Measurements from ENCODE around the gene SNRK. TPM values are rescaled to one million over a fixed set of nuclear protein-coding genes. Genes with fewer than 3 reads are reported as not detected.

Gene SNRK
- total RNA-seq, 2 donors from 2014 or later = 41.9 to 45.4 TPM

DNA sequence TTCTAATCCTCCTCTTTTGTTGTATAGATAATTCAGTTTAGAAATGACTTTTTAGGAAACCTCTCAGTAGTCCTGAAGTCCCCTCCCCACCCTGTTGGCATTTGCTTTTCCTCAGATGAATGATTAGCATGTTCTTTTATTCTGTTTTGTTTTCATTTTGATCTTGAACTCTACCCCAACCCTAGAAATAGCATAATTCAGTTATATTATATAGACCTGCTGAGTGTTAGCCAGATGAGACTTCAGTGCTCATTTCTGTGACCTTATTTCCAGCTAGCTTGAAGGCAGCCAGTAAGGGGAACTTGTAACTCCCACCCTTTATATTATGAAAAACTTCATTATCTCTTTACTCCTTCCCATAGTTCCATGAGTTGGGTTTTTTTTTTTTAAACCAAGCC, 41.2 kb downstream of the SNRK start:
- H3K4me3 Mint-ChIP-seq = peak overlapping the region; percentile 55
- DNase-seq (ENCODE audit: low spot score) (no peak), ATAC-seq (no peak)
- no peaks in the 10 kb centered on the region for H3K27me3 Mint-ChIP-seq
- H3K4me1 Mint-ChIP-seq (ENCODE audit: low read depth in 2 of 2) = peaks cover 42 to 63% of the 10 kb centered on the region in 2 donors
- H3K27ac Mint-ChIP-seq = peak overlapping the region; percentile 76 to 85
- H3K9me3 Mint-ChIP-seq = no peaks in the 10 kb centered on the region
- no peaks in the 10 kb centered on the region for H3K36me3 Mint-ChIP-seq

DNA sequence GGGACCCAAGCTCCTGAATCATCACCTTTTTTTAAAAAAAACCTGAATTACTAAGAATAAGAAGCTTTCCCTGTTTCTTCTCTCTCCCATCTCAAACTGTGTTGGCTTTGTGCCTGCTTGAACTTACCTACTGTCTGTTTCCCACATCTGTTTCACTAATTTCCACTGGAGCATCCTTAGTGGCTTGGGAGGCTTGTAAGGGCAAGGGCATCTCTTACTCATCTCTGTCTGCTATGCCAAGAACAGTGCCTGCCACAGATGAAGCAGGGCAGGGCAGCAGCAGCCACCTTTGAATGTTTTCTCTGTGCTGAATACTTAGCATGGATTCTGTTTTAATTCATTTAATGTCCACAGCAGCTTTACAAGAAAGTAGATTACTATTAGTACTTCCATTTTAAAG, 42.3 kb downstream of the SNRK start:
- Mint-ChIP-seq H3K27me3 (no peaks in the 10 kb centered on the region), H3K27ac (peak overlapping the region; percentile 76 to 86), H3K36me3 (no peaks in the 10 kb centered on the region), H3K4me3 (peak overlapping the region; percentile 35), H3K4me1 (ENCODE audit: low read depth in 2 of 2) (peaks cover 42 to 63% of the 10 kb centered on the region in 2 donors), H3K9me3 (no peaks in the 10 kb centered on the region)
- no peak for DNase-seq (ENCODE audit: low spot score)
- ATAC-seq = no peak

DNA sequence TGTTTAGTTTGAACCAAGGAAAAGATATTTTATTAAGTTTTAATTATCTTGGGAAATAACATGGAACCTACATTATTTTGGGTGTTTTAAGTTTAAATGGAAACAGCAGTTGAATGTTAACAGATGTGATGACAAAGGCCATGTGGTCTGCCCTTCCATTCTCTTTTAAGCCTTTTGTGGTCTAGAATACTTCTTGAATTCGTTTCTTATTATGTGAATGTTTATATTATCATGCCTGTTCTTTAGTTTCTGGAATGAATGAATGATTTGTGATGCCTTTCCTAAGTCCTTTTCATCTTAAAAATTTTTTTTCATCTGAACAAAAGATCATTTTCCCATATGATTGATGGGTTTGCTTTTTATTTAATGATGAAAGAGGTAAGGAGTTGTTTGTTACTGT, 44.6 kb downstream of the SNRK start:
- no peak for DNase-seq (ENCODE audit: low spot score)
- H3K36me3 Mint-ChIP-seq = peaks cover 13% of the 10 kb centered on the region
- no peak for ATAC-seq
- H3K27me3 Mint-ChIP-seq = no peaks in the 10 kb centered on the region
- peak overlapping the region in 1 of 2 donors; percentile 61 for H3K27ac Mint-ChIP-seq
- H3K4me3 Mint-ChIP-seq = no peak overlapping the region
- peaks cover 40 to 55% of the 10 kb centered on the region in 2 donors for H3K4me1 Mint-ChIP-seq (ENCODE audit: low read depth in 2 of 2)
- peaks cover 9% of the 10 kb centered on the region for H3K9me3 Mint-ChIP-seq

DNA sequence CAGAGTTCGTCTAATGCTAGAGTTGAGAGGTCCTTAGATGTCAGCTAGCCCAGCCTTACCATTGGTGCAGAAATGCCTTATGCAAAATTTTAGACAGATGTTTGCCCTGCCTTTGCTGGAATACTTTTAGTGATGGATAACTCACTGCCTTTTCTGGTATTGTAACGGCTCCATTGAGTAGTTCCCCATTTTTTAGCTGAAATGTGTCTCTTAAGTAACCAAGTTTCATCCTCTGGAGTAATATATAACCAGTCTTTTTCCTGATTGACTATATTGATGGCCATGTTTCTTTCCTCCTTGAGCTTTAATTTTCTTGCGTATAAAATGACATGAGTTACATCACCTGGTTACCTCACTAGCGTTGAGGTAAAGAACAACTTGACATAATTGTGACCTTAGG, 45.0 kb downstream of the SNRK start:
- Mint-ChIP-seq H3K36me3 (peaks cover 17% of the 10 kb centered on the region), H3K4me3 (no peak overlapping the region), H3K9me3 (peaks cover 13% of the 10 kb centered on the region), H3K27me3 (no peaks in the 10 kb centered on the region), H3K27ac (peak overlapping the region in 1 of 2 donors; percentile 61), H3K4me1 (ENCODE audit: low read depth in 2 of 2) (peaks cover 40 to 51% of the 10 kb centered on the region in 2 donors)
- DNase-seq (ENCODE audit: low spot score) (no peak), ATAC-seq (no peak)

DNA sequence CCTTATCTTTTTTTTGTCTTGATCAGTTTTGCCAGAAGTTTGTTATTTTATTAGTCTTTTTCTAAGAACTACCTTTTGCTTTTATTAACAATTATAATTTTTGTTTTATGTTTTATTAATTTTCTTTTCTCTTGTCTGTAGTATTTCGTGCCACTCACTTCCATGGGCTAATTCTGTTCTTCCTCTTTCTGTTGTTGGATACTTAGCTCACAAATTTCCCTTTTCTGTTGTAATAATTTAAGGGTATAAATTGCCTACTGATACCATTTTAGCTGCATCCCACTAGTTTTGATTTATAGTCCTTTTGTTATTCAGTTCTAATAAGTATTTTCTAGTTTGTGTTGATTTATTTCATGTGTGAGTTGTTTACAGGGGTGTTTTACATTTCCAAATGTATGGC, 48.6 kb downstream of the SNRK start:
- Mint-ChIP-seq H3K9me3 (peaks cover 18% of the 10 kb centered on the region), H3K27me3 (no peaks in the 10 kb centered on the region), H3K27ac (peak overlapping the region in 1 of 2 donors; percentile 61), H3K4me1 (ENCODE audit: low read depth in 2 of 2) (peaks cover 18 to 22% of the 10 kb centered on the region in 2 donors), H3K36me3 (peaks cover 41% of the 10 kb centered on the region), H3K4me3 (no peak overlapping the region)
- ATAC-seq = no peak
- no peak for DNase-seq (ENCODE audit: low spot score)

DNA sequence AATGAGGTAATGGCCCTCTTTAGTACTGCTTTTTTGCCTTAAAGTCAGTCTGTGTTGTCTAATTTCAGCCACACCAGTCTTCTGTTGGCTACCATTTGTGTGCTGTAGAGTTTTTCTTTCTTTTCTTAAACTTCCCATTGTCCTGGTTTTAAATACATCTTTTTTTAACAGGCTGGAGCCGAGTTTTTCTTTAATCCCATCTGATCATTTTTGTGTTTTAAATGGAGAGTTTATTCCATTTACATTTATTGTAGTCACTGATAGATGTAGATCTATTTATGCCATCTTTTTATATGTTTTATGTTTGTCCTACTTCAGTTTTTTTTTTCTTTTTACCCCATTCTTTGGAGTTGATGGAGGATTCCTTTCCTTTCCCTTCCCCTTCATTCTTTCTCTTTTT, 49.5 kb downstream of the SNRK start:
- peaks cover 46% of the 10 kb centered on the region for H3K36me3 Mint-ChIP-seq
- H3K9me3 Mint-ChIP-seq = peaks cover 18% of the 10 kb centered on the region
- DNase-seq (ENCODE audit: low spot score) (no peak), ATAC-seq (no peak)
- H3K4me3 Mint-ChIP-seq = no peak overlapping the region
- peak overlapping the region in 1 of 2 donors; percentile 61 for H3K27ac Mint-ChIP-seq
- H3K4me1 Mint-ChIP-seq (ENCODE audit: low read depth in 2 of 2) = peaks cover 16 to 20% of the 10 kb centered on the region in 2 donors
- no peaks in the 10 kb centered on the region for H3K27me3 Mint-ChIP-seq

DNA sequence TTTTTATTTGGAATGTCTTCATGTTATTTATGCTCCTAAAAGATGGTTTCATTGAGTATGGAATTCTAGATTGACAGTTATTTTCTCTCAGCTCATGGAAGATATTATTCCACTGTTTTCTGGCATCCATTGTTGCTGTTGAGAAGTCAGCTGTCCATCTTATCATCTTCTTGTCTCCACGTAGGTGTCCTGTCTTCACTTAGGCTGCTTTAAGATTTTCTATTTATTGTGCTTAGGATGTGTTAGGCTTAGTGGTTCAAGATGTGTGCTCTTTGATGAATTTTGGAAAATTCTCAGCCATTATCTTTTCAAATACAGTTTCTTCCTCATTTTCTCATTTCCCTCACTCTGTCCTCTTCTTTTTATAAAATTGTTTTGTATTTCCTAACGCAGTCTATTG, 52.0 kb downstream of the SNRK start:
- DNase-seq (ENCODE audit: low spot score) (no peak), ATAC-seq (no peak)
- peaks cover 52% of the 10 kb centered on the region for H3K36me3 Mint-ChIP-seq
- H3K4me3 Mint-ChIP-seq = no peak overlapping the region
- H3K9me3 Mint-ChIP-seq = peaks cover 18% of the 10 kb centered on the region
- H3K27ac Mint-ChIP-seq = no peak overlapping the region
- no peaks in the 10 kb centered on the region for H3K27me3 Mint-ChIP-seq
- peaks cover 8 to 17% of the 10 kb centered on the region in 2 donors for H3K4me1 Mint-ChIP-seq (ENCODE audit: low read depth in 2 of 2)

DNA sequence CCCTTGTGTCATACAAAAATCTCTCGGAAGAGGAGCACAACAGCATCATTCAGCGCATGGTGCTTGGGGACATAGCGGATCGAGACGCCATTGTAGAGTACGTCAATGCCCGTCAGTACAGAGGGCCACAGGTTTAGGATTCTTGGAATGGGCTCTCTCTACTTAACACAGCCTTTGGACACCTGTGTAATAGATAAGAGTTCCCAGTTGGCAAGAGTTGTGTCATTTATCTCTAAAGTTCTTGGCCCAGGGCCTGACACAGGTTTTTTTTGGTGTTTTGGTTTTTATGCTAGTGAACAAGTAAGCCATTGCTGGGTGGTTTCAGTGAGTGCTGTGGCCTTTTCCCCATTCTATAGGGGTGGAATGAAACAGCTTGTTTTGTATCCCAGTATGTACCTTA, 54.1 kb downstream of the SNRK start:
- H3K27ac Mint-ChIP-seq = no peak overlapping the region
- H3K27me3 Mint-ChIP-seq = no peaks in the 10 kb centered on the region
- peaks cover 45% of the 10 kb centered on the region for H3K36me3 Mint-ChIP-seq
- ATAC-seq (no peak), DNase-seq (ENCODE audit: low spot score) (no peak)
- H3K4me3 Mint-ChIP-seq = no peak overlapping the region
- peaks cover 14% of the 10 kb centered on the region for H3K9me3 Mint-ChIP-seq
- peaks cover 17 to 18% of the 10 kb centered on the region in 2 donors for H3K4me1 Mint-ChIP-seq (ENCODE audit: low read depth in 2 of 2)

DNA sequence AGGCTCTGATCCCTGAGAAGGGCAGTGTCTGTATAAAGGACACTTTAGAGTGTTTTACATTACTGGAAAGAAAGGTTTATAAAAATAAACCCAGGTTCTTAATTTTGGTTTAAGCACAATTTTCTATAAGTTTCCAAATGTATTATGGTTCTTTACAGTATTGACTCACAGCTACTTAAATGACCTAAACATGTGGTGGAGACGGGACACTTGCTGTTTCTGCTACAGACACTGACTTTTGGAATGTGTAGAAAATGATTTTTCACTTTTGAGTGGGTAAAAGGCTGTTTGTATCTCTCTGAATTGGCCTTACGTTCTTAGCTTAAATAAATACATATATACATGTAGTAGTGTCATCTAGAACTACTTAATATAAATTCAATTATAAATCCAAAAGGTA, 55.4 kb downstream of the SNRK start:
- peak in 1 of 2 donors; percentile 49 for ATAC-seq
- Mint-ChIP-seq H3K9me3 (peaks cover 3% of the 10 kb centered on the region), H3K27ac (peak overlapping the region; percentile 27 to 49), H3K36me3 (peaks cover 31% of the 10 kb centered on the region), H3K4me1 (ENCODE audit: low read depth in 2 of 2) (peaks cover 21 to 31% of the 10 kb centered on the region in 2 donors), H3K4me3 (no peak overlapping the region), H3K27me3 (no peaks in the 10 kb centered on the region)
- no peak for DNase-seq (ENCODE audit: low spot score)

DNA sequence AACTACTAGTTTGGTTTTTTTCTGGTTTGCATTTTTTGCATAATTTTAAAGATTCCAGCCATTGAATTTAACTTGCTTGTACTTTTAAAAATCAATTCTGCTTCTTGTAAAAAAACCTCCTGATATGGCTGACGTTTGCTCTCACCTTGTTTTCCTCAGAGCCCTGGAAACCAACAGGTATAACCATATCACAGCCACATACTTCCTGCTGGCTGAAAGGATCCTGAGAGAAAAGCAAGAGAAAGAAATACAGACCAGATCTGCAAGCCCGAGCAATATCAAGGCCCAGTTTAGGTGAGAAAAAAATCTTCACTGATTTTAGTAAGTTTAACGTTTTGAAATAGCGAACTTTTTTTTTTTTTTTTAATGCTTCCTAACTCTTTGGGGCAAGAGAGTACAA, 56.8 kb downstream of the SNRK start:
- DNase-seq (ENCODE audit: low spot score) (no peak), ATAC-seq (no peak)
- Mint-ChIP-seq H3K27ac (peak overlapping the region; percentile 18 to 63), H3K36me3 (peaks cover 33% of the 10 kb centered on the region), H3K9me3 (no peaks in the 10 kb centered on the region), H3K4me1 (ENCODE audit: low read depth in 2 of 2) (peaks cover 31 to 45% of the 10 kb centered on the region in 2 donors), H3K4me3 (no peak overlapping the region), H3K27me3 (no peaks in the 10 kb centered on the region)

DNA sequence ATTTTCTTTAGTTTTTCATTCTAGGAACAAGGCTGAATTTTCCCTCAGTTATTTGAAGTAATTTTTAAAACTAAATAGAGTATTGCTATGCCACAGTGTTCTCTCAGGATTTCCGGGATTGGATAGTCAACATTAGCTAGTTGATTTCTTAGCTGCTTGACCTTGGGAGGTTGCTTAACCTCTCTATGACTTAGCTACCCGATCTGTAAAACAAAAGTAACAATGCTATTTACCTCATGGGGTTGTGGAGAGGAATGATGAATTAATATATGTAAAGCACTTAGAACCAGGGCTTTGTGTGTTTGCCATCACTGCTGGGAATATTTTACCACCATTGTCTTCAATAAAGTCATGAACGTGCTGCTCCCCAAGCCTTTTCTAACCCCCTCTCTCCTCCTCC, 57.5 kb downstream of the SNRK start:
- Mint-ChIP-seq H3K36me3 (peaks cover 28% of the 10 kb centered on the region), H3K27ac (peak overlapping the region; percentile 18 to 63), H3K4me3 (no peak overlapping the region), H3K27me3 (no peaks in the 10 kb centered on the region), H3K9me3 (no peaks in the 10 kb centered on the region), H3K4me1 (ENCODE audit: low read depth in 2 of 2) (peaks cover 32 to 51% of the 10 kb centered on the region in 2 donors)
- DNase-seq (ENCODE audit: low spot score) (no peak), ATAC-seq (no peak)

DNA sequence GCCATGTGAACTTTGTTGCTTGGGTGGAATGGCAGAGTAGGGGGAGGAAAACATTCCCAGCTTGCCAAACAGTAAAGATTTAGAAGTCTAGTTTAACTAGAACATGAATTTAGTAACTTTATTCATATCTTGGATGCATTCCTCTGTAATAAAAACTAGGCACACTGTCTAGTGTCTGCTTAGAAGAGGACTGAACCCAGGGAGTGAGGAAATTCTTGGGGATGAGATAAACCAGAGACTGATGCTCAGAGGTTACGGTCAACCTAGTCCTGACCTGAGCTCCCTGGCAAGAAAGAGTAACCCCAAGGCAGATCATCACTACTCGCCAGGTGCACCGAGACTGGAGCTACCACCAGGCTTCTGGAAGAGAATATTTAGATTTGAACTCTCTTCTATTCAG, 58.2 kb downstream of the SNRK start:
- ATAC-seq = no peak
- Mint-ChIP-seq H3K36me3 (peaks cover 31% of the 10 kb centered on the region), H3K4me3 (peak overlapping the region; percentile 30), H3K27me3 (no peaks in the 10 kb centered on the region), H3K4me1 (ENCODE audit: low read depth in 2 of 2) (peaks cover 37 to 58% of the 10 kb centered on the region in 2 donors), H3K27ac (peak overlapping the region; percentile 63 to 88), H3K9me3 (no peaks in the 10 kb centered on the region)
- DNase-seq (ENCODE audit: low spot score) = no peak

DNA sequence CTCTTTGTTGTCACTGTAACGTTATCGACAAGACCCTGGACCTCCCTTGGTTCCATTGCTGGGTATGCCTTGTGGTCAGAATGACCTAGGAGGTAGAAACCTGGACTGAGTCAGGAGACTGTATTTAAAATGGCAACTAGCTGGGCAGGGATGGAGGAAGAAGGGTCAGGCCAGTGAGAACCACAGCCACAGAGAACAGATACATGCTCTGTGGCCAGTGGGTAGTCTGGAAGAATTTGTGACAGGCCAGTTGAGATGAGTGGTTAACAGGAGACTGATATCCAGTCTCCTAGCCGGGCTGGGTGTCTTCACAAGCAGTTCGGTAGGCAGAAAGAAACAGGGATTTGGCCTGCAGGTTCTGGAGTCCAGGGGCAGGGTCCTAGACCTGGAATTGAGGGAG, 58.9 kb downstream of the SNRK start:
- H3K4me1 Mint-ChIP-seq (ENCODE audit: low read depth in 2 of 2) = peaks cover 37 to 61% of the 10 kb centered on the region in 2 donors
- no peaks in the 10 kb centered on the region for H3K27me3 Mint-ChIP-seq
- H3K36me3 Mint-ChIP-seq = peaks cover 26% of the 10 kb centered on the region
- peak overlapping the region; percentile 82 for H3K4me3 Mint-ChIP-seq
- DNase-seq (ENCODE audit: low spot score) (no peak), ATAC-seq (no peak)
- H3K9me3 Mint-ChIP-seq = no peaks in the 10 kb centered on the region
- peak overlapping the region; percentile 88 to 91 for H3K27ac Mint-ChIP-seq

DNA sequence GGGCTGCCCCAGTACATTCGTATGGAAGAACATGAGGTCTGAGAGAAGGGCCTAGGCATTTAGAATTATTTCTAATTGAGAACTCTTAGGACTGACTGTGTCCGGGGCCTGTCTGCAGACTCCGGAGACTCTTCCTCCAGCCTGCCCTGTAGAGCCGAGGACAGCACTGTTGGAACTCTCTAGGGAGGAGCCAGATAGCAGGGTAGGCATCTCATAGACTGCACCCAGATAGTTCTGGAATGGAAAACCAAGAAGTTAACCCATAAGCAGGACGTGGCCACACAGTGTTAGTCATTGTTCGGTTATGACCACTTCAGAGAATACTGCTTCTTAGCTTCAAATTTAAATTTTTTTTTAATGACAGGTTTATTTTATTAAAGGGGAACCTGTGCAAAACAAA, 59.5 kb downstream of the SNRK start:
- ATAC-seq (peak; percentile 69 to 82), DNase-seq (ENCODE audit: low spot score) (no peak)
- H3K27ac Mint-ChIP-seq = peak overlapping the region; percentile 88 to 91
- peak overlapping the region; percentile 82 for H3K4me3 Mint-ChIP-seq
- peaks cover 24% of the 10 kb centered on the region for H3K36me3 Mint-ChIP-seq
- no peaks in the 10 kb centered on the region for H3K27me3 Mint-ChIP-seq
- H3K9me3 Mint-ChIP-seq = no peaks in the 10 kb centered on the region
- H3K4me1 Mint-ChIP-seq (ENCODE audit: low read depth in 2 of 2) = peaks cover 34 to 61% of the 10 kb centered on the region in 2 donors

All from natural killer cell treated with Interleukin-12 subunit alpha and Interleukin-12 subunit beta and Interleukin-15 and Interleukin-18, amount 100 ng/mL, for 72 hours (primary cell).